Fibroblast of pulmonary artery (primary cell): ENCODE measurements around the gene PLSCR4.

Experiments used
- DNase-seq: peaks from one replicate; pipeline ENCODE4 v3.0.0-alpha.2; 2010; ENCODE audit warnings: low read depth
- H3K4me3 ChIP-seq: replicated peaks from 2 replicates; pipeline ENCODE4 v1.5.1; 2011; ENCODE audit warnings: low read depth, mild to moderate bottlenecking, control low read depth, low read length, moderate library complexity
- TF ChIP-seq, protein P1 (sequence below): IDR thresholded peaks from 2 replicates; pipeline ENCODE4 v1.5.1; 2011; ENCODE audit warnings: mild to moderate bottlenecking, control low read depth, low read length, inconsistent platforms; ENCODE audit errors: missing control alignments

Gene PLSCR4

DNA sequence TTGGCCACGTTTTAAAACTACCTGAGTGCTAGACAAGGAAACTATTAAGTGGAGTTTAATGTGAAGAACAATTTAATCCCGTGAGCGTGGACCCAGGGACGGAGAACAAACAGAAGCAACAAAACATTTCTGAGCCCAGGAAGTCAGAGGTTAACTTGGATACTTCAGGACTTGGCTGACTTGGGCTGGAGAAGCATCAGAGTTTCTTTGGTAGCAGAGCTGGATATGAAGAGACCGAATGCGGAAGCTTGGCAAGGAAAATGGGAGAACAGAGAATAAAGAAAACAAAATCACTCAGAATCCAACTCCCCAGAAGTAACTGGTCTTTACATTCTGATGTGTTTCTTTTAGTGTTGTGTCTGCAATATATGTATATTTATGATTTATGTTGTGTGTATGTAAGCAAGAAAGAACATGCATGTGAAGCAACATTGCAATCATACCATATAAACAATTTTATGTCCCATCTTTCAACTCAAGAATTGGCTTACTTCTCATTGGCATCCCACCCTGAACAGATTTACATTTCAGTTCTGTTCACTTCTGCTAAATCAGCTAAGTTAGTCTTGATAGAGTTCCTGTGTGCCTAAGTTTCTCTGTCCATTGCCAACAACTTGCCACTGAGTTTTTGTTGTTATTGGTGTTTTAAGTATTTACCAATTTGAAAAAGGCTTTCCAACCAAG is 72.8 kb downstream of the PLSCR4 start:
- no peak overlapping the region for H3K4me3 ChIP-seq
- no peak for DNase-seq
- TF ChIP-seq, protein P1, sequence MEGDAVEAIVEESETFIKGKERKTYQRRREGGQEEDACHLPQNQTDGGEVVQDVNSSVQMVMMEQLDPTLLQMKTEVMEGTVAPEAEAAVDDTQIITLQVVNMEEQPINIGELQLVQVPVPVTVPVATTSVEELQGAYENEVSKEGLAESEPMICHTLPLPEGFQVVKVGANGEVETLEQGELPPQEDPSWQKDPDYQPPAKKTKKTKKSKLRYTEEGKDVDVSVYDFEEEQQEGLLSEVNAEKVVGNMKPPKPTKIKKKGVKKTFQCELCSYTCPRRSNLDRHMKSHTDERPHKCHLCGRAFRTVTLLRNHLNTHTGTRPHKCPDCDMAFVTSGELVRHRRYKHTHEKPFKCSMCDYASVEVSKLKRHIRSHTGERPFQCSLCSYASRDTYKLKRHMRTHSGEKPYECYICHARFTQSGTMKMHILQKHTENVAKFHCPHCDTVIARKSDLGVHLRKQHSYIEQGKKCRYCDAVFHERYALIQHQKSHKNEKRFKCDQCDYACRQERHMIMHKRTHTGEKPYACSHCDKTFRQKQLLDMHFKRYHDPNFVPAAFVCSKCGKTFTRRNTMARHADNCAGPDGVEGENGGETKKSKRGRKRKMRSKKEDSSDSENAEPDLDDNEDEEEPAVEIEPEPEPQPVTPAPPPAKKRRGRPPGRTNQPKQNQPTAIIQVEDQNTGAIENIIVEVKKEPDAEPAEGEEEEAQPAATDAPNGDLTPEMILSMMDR: no peak

- H3K4me3 ChIP-seq: no peak overlapping the region
- TF ChIP-seq, protein P1: no peak
- no peak for DNase-seq
Observed at GRCh38 chr3:146177519-146177918, 73.4 kb downstream of the PLSCR4 start.

GRCh38 chr3:146177072-146177471 is 73.8 kb downstream of the PLSCR4 start:
- DNase-seq: no peak
- TF ChIP-seq, protein P1: no peak
- no peak overlapping the region for H3K4me3 ChIP-seq

GRCh38 chr3:146172586-146172985 is 78.3 kb downstream of the PLSCR4 start:
- H3K4me3 ChIP-seq: no peak overlapping the region
- DNase-seq: no peak
- TF ChIP-seq, protein P1: no peak

- TF ChIP-seq, protein P1: no peak
- no peak overlapping the region for H3K4me3 ChIP-seq
- DNase-seq: no peak
Observed at GRCh38 chr3:146170591-146170990, 80.3 kb downstream of the PLSCR4 start.

GRCh38 chr3:146169891-146170290 is 81.0 kb downstream of the PLSCR4 start:
- no peak overlapping the region for H3K4me3 ChIP-seq
- DNase-seq: no peak
- TF ChIP-seq, protein P1: no peak

GRCh38 chr3:146166826-146167225 is 84.1 kb downstream of the PLSCR4 start:
- H3K4me3 ChIP-seq: no peak overlapping the region
- TF ChIP-seq, protein P1: no peak
- DNase-seq: peak; percentile 55
